Ishikawa (cell line): Measurements from ENCODE around the gene SIRT5.

Source experiments
- CEBPB ChIP-seq: IDR thresholded peaks from 2 replicates; pipeline ENCODE4 v1.6.1; 2012
- CREB1 ChIP-seq: IDR thresholded peaks from 2 replicates; pipeline ENCODE4 v1.6.1; 2012; ENCODE audit warnings: low read depth
- EGR1 ChIP-seq: IDR thresholded peaks from 2 replicates; pipeline ENCODE4 v1.6.1; 2012
- EP300 ChIP-seq: IDR thresholded peaks from 2 replicates; pipeline ENCODE4 v1.6.1; 2012; ENCODE audit warnings: borderline replicate concordance
- FOXM1 ChIP-seq: IDR thresholded peaks from 2 replicates; pipeline ENCODE4 v1.6.1; 2012; ENCODE audit warnings: low read depth, borderline replicate concordance
- MAX ChIP-seq: IDR thresholded peaks from 2 replicates; pipeline ENCODE4 v1.6.1; 2012
- NFIC ChIP-seq: IDR thresholded peaks from 2 replicates; pipeline ENCODE4 v1.6.1; 2012
- RAD21 ChIP-seq: IDR thresholded peaks from 2 replicates; pipeline ENCODE4 v1.6.1; 2012; ENCODE audit warnings: low read depth
- REST ChIP-seq: IDR thresholded peaks from 2 replicates; pipeline ENCODE4 v1.6.1; 2012; ENCODE audit warnings: low read depth, mild to moderate bottlenecking
- TAF1 ChIP-seq: IDR thresholded peaks from 2 replicates; pipeline ENCODE4 v1.6.1; 2012; ENCODE audit warnings: low read depth, mild to moderate bottlenecking
- TCF12 ChIP-seq: IDR thresholded peaks from 2 replicates; pipeline ENCODE4 v1.6.1; 2012; ENCODE audit warnings: low read depth
- TEAD4 ChIP-seq: IDR thresholded peaks from 2 replicates; pipeline ENCODE4 v1.6.1; 2012
- USF1 ChIP-seq: IDR thresholded peaks from 2 replicates; pipeline ENCODE4 v1.6.1; 2012
- YY1 ChIP-seq: IDR thresholded peaks from 2 replicates; pipeline ENCODE4 v1.6.1; 2012; ENCODE audit warnings: low read depth
- ZBTB7A ChIP-seq: IDR thresholded peaks from 2 replicates; pipeline ENCODE4 v1.6.1; 2012; ENCODE audit warnings: low read depth

The SIRT5 gene

GRCh38 chr6:13605634-13606033 is 31.2 kb downstream of the SIRT5 start:
- TF ChIP-seq ZBTB7A: no peak
- TF ChIP-seq YY1: no peak
- no peak for TF ChIP-seq CREB1
- no peak for TF ChIP-seq RAD21
- TF ChIP-seq TAF1: no peak

GRCh38 chr6:13611715-13612114 is 37.3 kb downstream of the SIRT5 start:
- TF ChIP-seq TAF1 (no peak), ZBTB7A (no peak), NFIC (no peak), RAD21 (no peak), EP300 (no peak), REST (no peak), CEBPB (no peak), YY1 (no peak), USF1 (no peak)

- TF ChIP-seq FOXM1 (no peak), EGR1 (no peak), ZBTB7A (no peak), TEAD4 (no peak), TAF1 (no peak), YY1 (no peak), NFIC (no peak), USF1 (no peak), CREB1 (no peak), EP300 (no peak), REST (no peak), TCF12 (no peak), CEBPB (no peak), RAD21 (no peak), MAX (no peak)
These were observed 38.7 kb downstream of the SIRT5 start for GRCh38 chr6:13613029-13613594.

- TF ChIP-seq TAF1 (no peak), MAX (no peak), YY1 (no peak), TCF12 (no peak), RAD21 (no peak; the same call in 1 of the 2 replicates), CEBPB (no peak), CREB1 (no peak), EP300 (no peak), EGR1 (no peak), FOXM1 (no peak), NFIC (no peak), USF1 (no peak), REST (no peak; the same call in 1 of the 2 replicates), TEAD4 (no peak), ZBTB7A (no peak)
These were observed 39.9 kb downstream of the SIRT5 start for GRCh38 chr6:13614126-13614925.
